ENCODE measurements around the gene CMIP. TPM values are rescaled to one million over a fixed set of nuclear protein-coding genes. Genes with fewer than 3 reads are reported as not detected.

CMIP gene
- total RNA-seq, 4 donors from 2014 or later = 63.9 to 89.9 (median 70.0) TPM

GRCh38 chr16:81558077-81558443 is 113.5 kb downstream of the CMIP start:
- 76% methylated on average over 15 of the region's 15 CpGs for WGBS
- H3K36me3 ChIP-seq = no peaks in the 10 kb centered on the region
- DNase-seq (ENCODE audit: low spot score in 2 of 2) = no peak
- peaks cover 43% of the 10 kb centered on the region for H3K4me1 ChIP-seq
- H3K27ac ChIP-seq = no peak overlapping the region
- no peaks in the 10 kb centered on the region for H3K27me3 ChIP-seq
- no peak overlapping the region for H3K4me3 ChIP-seq
- H3K9me3 ChIP-seq = no peaks in the 10 kb centered on the region
- TF ChIP-seq CTCF (IDR thresholded peaks at IDR 0.05) = no peak

- DNase-seq (ENCODE audit: low spot score in 2 of 2) = no peak
- TF ChIP-seq EP300 (IDR thresholded peaks at IDR 0.05) = no peak
- TF ChIP-seq POLR2AphosphoS5 (IDR thresholded peaks at IDR 0.05) = no peak
- no peak for TF ChIP-seq POLR2A (IDR thresholded peaks at IDR 0.05)
- TF ChIP-seq CTCF (IDR thresholded peaks at IDR 0.05) = no peak
- H3K4me1 ChIP-seq = peaks cover 37% of the 10 kb centered on the region
Observed at GRCh38 chr16:81558444-81559175, 114.0 kb downstream of the CMIP start.

DNA sequence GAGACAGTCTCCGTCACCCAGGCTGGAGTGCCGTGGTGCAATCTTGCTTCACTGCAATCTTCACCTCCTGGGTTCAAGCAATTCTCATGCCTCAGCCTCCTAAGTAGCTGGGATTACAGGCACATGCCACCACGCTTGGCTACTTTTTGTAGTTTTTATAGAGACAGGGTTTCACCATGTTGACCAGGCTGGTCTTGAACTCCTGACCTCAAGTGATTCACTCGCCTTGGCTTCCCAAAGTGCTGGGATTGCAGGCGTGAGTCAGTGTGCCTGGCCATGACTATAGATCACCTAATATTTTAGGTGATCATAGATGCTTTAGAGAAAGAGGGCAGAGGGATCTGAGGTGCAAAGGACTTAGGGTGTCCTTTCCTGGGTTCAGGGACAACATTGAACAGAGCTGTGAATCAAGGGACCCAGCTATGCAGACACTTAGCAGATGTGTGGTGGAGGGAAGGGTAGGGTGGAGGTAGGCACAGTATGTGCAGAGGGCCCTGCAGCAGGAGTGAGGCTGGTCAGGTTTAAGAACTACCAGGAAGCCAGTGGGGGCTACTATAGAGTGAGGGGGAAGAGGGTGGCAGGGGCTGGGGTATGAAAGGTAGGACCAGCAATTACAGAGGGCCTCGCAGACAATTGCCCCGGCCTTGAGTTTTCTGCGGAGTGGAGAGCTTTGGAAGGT is 116.5 kb downstream of the CMIP start:
- no peaks in the 10 kb centered on the region for H3K9me3 ChIP-seq
- no peak overlapping the region for H3K27ac ChIP-seq
- no peaks in the 10 kb centered on the region for H3K27me3 ChIP-seq
- H3K36me3 ChIP-seq = no peaks in the 10 kb centered on the region
- peaks cover 39% of the 10 kb centered on the region for H3K4me1 ChIP-seq
- TF ChIP-seq POLR2AphosphoS5 (IDR thresholded peaks at IDR 0.05) (no peak), POLR2A (IDR thresholded peaks at IDR 0.05) (no peak), EP300 (IDR thresholded peaks at IDR 0.05) (no peak), CTCF (IDR thresholded peaks at IDR 0.05) (no peak)
- 78% methylated on average over 8 of the region's 8 CpGs for WGBS
- DNase-seq (ENCODE audit: low spot score in 2 of 2) = no peak
- no peak overlapping the region for H3K4me3 ChIP-seq

More at GRCh38 chr16:81558444-81559175, 114.0 kb downstream of the CMIP start:
- H3K9me3 ChIP-seq = no peaks in the 10 kb centered on the region
- WGBS = 52% methylated on average over 15 of the region's 16 CpGs
- H3K4me3 ChIP-seq = no peak overlapping the region
- H3K36me3 ChIP-seq = no peaks in the 10 kb centered on the region
- H3K27me3 ChIP-seq = no peaks in the 10 kb centered on the region
- H3K27ac ChIP-seq = peak overlapping the region; percentile 30

DNA sequence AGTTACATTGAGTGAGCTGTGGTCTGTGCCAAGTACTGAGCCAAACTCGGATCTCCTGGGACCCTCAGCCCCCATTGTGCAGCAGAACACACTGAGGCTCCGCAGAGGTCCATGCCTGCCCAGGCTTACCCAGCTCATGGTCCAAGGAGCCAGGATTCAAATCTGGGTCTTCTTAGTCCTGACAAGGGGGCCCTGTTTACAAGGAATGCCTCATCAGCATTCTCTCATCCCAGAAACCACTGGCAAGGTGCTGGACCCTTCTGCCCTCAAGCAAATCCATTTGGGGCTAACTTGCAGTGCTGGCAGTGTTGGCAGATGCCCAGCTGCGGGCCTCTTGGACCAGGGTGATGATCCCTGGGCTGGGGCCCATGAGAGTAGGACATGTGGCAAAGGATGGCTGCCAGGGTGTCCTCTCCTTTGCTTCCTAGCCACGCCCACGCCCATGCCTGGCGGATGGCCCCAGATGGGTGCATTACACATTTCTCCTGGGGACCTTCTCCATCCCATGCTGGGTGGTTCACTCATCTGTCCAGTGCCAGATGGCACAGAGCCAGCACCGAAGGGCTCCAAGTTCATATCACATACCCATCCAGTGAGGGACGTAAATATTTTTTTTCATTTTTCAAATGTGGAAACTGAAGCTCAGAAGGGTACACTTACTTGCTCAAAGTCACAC is 117.7 kb downstream of the CMIP start:
- Histone ChIP-seq H3K9me3 (no peaks in the 10 kb centered on the region), H3K36me3 (no peaks in the 10 kb centered on the region), H3K27ac (no peak overlapping the region), H3K4me3 (no peak overlapping the region), H3K27me3 (no peaks in the 10 kb centered on the region), H3K4me1 (peaks cover 39% of the 10 kb centered on the region)
- TF ChIP-seq EP300 (IDR thresholded peaks at IDR 0.05) (no peak), POLR2A (IDR thresholded peaks at IDR 0.05) (no peak), POLR2AphosphoS5 (IDR thresholded peaks at IDR 0.05) (no peak), CTCF (IDR thresholded peaks at IDR 0.05) (no peak)
- 62% methylated on average over 7 of the region's 8 CpGs for WGBS
- DNase-seq (ENCODE audit: low spot score in 2 of 2) = no peak

DNA sequence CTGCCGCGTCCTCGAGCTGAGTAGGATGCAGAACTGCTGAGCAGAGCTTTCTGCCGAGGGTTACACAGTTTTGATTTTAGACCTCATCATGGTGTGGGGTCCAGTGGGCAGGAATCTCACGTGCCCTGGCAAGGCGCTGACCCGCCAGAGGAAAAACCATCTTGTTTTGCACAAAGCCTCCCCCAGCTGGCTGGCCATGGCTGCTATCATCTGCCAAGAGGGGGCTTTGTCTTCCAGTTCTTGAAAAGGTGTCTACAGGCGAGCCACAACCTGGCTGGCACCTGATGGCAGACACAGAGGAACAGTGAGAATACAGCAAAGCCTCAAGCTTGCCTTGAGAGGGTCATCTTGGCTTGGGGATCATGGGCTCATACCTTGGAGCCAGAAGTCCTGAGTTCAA is 118.3 kb downstream of the CMIP start:
- Histone ChIP-seq H3K27ac (no peak overlapping the region), H3K27me3 (no peaks in the 10 kb centered on the region), H3K4me3 (no peak overlapping the region), H3K9me3 (no peaks in the 10 kb centered on the region), H3K4me1 (peaks cover 39% of the 10 kb centered on the region), H3K36me3 (no peaks in the 10 kb centered on the region)
- no peak for DNase-seq (ENCODE audit: low spot score in 2 of 2)
- WGBS = 87% methylated on average over 8 of the region's 8 CpGs
- TF ChIP-seq EP300 (IDR thresholded peaks at IDR 0.05) (no peak), POLR2A (IDR thresholded peaks at IDR 0.05) (no peak), CTCF (IDR thresholded peaks at IDR 0.05) (no peak), POLR2AphosphoS5 (IDR thresholded peaks at IDR 0.05) (no peak)
